ENCODE measurements around the gene NEDD9.

GRCh38 chr6:11218102-11218442, 14.4 kb downstream of the NEDD9 start:
- TF ChIP-seq POLR2A (IDR thresholded peaks at IDR 0.05; ENCODE audit: extremely low read depth, insufficient read length) (no peak), CTCF (IDR thresholded peaks at IDR 0.05; ENCODE audit: low read depth, low read length) (no peak), MAX (IDR thresholded peaks at IDR 0.05; ENCODE audit: low read depth, low read length) (no peak)

Measured in NB4 (cell line).